Measurements from ENCODE around the gene CPED1. TPM values are rescaled to one million over a fixed set of nuclear protein-coding genes. Genes with fewer than 3 reads are reported as not detected.

The CPED1 gene
- total RNA-seq, 1 experiment from 2014 or later: 0.44 TPM

DNA sequence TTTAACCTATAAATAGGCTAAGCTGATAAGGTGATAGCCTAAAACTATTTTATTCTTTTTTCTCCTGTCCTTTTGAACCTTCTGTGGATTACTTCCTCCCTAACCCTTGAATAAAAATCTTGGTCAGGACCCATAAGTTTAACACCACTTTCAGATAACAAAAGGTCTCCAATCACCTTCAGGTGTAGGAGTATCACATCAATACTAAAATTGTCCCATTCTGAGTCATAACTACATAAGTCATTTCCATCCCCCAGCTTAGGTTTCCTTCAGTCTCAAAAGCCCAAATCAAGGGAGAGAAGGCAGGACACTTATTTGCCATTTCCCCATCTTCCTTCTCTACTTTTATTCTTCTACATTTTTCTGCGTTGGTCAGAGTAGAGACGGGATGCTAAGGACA is 283.4 kb downstream of the CPED1 start:
- H3K4me3 Mint-ChIP-seq: no peak overlapping the region
- ChIA-PET POLR2A (no interaction called here), CTCF (no interaction called here)
- TF ChIP-seq MYBL2 (CRISPR knock-in tag; IDR thresholded peaks at IDR 0.05): no peak
- no peak for TF ChIP-seq GABPB1 (CRISPR knock-in tag; IDR thresholded peaks at IDR 0.05)
- TF ChIP-seq SP1 (CRISPR knock-in tag; conservative IDR thresholded peaks at IDR 0.05): no peak
- no peaks in the 10 kb centered on the region for H3K27me3 Mint-ChIP-seq (ENCODE audit: low read depth)
- ATAC-seq: no peak
- H3K9me3 Mint-ChIP-seq: peaks cover 4% of the 10 kb centered on the region
- no peak overlapping the region for H3K27ac Mint-ChIP-seq
- DNase-seq (ENCODE audit: low spot score): no peak
- H3K36me3 Mint-ChIP-seq: no peaks in the 10 kb centered on the region
- H3K4me1 Mint-ChIP-seq: peaks cover 4% of the 10 kb centered on the region; the same call in 1 of the 2 replicates

DNA sequence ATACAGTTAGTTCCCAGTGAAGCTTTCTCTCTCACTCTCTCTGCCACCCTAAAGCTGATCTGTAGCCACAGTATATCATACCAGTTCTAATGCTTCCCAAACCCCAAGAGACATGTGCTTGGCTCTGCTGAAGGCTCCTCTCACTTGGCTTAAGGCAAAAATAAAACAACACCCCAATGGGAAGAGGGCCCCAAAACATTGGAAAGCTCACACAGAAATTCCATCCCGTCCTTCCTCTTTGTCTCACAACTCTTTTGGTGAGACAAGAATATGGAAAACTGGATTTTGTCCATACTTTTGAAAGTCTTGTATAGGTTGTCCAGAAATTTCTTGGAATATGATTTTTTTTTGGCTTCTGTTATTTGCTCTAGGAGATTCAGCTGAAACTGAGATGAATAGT is 284.2 kb downstream of the CPED1 start:
- ATAC-seq: no peak
- H3K27ac Mint-ChIP-seq: no peak overlapping the region
- no peak for DNase-seq (ENCODE audit: low spot score)
- no peaks in the 10 kb centered on the region for H3K27me3 Mint-ChIP-seq (ENCODE audit: low read depth)
- CTCF ChIA-PET: no interaction called here
- H3K36me3 Mint-ChIP-seq: no peaks in the 10 kb centered on the region
- H3K4me3 Mint-ChIP-seq: no peak overlapping the region
- H3K9me3 Mint-ChIP-seq: peaks cover 4% of the 10 kb centered on the region
- POLR2A ChIA-PET: no interaction called here
- TF ChIP-seq, protein P1, sequence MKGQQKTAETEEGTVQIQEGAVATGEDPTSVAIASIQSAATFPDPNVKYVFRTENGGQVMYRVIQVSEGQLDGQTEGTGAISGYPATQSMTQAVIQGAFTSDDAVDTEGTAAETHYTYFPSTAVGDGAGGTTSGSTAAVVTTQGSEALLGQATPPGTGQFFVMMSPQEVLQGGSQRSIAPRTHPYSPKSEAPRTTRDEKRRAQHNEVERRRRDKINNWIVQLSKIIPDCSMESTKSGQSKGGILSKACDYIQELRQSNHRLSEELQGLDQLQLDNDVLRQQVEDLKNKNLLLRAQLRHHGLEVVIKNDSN (CRISPR knock-in tag; IDR thresholded peaks at IDR 0.05): no peak
- no peak for TF ChIP-seq NFE2L1 (CRISPR knock-in tag; IDR thresholded peaks at IDR 0.05)
- no peak for TF ChIP-seq MXD4 (CRISPR knock-in tag; IDR thresholded peaks at IDR 0.05; ENCODE audit: borderline replicate concordance)
- TF ChIP-seq, protein P2, sequence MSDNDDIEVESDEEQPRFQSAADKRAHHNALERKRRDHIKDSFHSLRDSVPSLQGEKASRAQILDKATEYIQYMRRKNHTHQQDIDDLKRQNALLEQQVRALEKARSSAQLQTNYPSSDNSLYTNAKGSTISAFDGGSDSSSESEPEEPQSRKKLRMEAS (CRISPR knock-in tag; IDR thresholded peaks at IDR 0.05): no peak
- TF ChIP-seq, protein P3, sequence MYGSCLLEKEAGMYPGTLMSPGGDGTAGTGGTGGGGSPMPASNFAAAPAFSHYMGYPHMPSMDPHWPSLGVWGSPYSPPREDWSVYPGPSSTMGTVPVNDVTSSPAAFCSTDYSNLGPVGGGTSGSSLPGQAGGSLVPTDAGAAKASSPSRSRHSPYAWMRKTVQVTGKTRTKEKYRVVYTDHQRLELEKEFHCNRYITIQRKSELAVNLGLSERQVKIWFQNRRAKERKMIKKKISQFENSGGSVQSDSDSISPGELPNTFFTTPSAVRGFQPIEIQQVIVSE (CRISPR knock-in tag; IDR thresholded peaks at IDR 0.05; ENCODE audit: borderline replicate concordance): no peak
- TF ChIP-seq GABPB1 (CRISPR knock-in tag; IDR thresholded peaks at IDR 0.05): no peak
- TF ChIP-seq, protein P4, sequence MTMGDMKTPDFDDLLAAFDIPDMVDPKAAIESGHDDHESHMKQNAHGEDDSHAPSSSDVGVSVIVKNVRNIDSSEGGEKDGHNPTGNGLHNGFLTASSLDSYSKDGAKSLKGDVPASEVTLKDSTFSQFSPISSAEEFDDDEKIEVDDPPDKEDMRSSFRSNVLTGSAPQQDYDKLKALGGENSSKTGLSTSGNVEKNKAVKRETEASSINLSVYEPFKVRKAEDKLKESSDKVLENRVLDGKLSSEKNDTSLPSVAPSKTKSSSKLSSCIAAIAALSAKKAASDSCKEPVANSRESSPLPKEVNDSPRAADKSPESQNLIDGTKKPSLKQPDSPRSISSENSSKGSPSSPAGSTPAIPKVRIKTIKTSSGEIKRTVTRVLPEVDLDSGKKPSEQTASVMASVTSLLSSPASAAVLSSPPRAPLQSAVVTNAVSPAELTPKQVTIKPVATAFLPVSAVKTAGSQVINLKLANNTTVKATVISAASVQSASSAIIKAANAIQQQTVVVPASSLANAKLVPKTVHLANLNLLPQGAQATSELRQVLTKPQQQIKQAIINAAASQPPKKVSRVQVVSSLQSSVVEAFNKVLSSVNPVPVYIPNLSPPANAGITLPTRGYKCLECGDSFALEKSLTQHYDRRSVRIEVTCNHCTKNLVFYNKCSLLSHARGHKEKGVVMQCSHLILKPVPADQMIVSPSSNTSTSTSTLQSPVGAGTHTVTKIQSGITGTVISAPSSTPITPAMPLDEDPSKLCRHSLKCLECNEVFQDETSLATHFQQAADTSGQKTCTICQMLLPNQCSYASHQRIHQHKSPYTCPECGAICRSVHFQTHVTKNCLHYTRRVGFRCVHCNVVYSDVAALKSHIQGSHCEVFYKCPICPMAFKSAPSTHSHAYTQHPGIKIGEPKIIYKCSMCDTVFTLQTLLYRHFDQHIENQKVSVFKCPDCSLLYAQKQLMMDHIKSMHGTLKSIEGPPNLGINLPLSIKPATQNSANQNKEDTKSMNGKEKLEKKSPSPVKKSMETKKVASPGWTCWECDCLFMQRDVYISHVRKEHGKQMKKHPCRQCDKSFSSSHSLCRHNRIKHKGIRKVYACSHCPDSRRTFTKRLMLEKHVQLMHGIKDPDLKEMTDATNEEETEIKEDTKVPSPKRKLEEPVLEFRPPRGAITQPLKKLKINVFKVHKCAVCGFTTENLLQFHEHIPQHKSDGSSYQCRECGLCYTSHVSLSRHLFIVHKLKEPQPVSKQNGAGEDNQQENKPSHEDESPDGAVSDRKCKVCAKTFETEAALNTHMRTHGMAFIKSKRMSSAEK (CRISPR knock-in tag; IDR thresholded peaks at IDR 0.05; ENCODE audit: borderline replicate concordance): no peak
- no peak for TF ChIP-seq KAT7 (CRISPR knock-in tag; IDR thresholded peaks at IDR 0.05; ENCODE audit: borderline replicate concordance)
- no peak for TF ChIP-seq TEAD4 (CRISPR knock-in tag; IDR thresholded peaks at IDR 0.05)
- no peak for TF ChIP-seq JAZF1 (CRISPR knock-in tag; IDR thresholded peaks at IDR 0.05)
- H3K4me1 Mint-ChIP-seq: peaks cover 5% of the 10 kb centered on the region

DNA sequence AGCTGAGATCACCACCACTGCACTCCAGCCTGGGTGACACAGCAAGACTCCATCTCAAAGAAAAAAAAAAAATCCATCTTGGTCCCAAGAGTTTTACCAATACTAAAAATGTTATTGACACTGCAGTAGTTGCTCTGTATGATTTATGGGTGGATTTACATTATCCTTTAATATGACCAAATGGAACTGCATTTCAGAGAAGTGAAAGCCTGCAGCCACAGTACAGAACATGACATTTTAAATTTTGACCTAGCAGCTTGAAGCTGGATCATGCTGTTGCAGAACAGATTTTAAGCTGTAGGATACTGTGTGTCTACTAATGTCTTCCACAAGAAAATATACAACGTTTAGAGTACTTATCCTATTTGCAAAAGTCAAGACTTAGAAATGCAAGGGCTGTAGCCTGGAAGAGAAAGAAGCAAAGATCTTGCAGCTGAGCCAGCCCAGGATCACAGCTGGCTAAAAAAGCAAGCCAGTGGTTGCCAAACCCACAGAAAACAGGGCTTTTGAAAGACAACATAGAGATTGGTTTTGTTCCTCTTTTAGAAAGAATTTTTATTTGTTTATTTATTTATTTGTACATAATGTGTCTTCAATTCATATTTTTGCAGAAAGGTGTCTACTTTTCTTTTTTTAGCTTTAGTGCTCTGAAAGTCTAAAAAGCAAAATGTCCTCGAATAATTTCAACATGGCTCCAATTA is 285.1 kb downstream of the CPED1 start:
- no peak overlapping the region for H3K4me3 Mint-ChIP-seq
- peaks cover 4% of the 10 kb centered on the region for H3K9me3 Mint-ChIP-seq
- CTCF ChIA-PET: no interaction called here
- H3K27me3 Mint-ChIP-seq (ENCODE audit: low read depth): no peaks in the 10 kb centered on the region
- ATAC-seq (no peak), DNase-seq (ENCODE audit: low spot score) (no peak)
- H3K36me3 Mint-ChIP-seq: no peaks in the 10 kb centered on the region
- no peak overlapping the region for H3K27ac Mint-ChIP-seq
- TF ChIP-seq GRHL2 (CRISPR knock-in tag; IDR thresholded peaks at IDR 0.05; ENCODE audit: insufficient replicate concordance, severe bottlenecking): no peak
- peaks cover 13% of the 10 kb centered on the region for H3K4me1 Mint-ChIP-seq
- POLR2A ChIA-PET: no interaction called here

DNA sequence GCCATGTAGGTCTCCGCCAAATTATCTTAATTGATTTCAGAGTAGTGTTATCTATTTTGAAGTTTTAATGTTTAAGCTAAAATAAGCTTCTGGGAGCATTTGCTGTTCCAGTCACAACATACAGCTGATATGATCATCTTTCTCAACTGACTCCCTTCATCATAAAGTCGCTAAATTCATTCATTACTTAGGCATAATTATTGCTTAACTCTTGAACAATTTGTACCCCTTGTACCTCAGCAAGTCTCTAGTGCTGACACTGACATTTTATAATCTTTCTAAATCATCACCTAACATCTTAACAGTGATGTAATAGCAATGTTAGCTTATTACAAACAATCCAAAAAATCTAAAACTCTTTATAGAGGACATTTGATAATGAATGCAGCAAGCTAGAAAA is 286.0 kb downstream of the CPED1 start:
- Mint-ChIP-seq H3K9me3 (peaks cover 4% of the 10 kb centered on the region), H3K36me3 (no peaks in the 10 kb centered on the region), H3K27ac (no peak overlapping the region), H3K4me3 (no peak overlapping the region), H3K4me1 (peaks cover 19% of the 10 kb centered on the region), H3K27me3 (ENCODE audit: low read depth) (no peaks in the 10 kb centered on the region)
- POLR2A ChIA-PET: no interaction called here
- ATAC-seq (no peak), DNase-seq (ENCODE audit: low spot score) (no peak)
- CTCF ChIA-PET: interaction anchor here (0.9 kb wide), 1 partner anchor 29 kb away, joined by 3 read pairs; no protein-coding TSS in a partner anchor
- TF ChIP-seq, protein P1 (CRISPR knock-in tag; IDR thresholded peaks at IDR 0.05): no peak
- TF ChIP-seq, protein P5, sequence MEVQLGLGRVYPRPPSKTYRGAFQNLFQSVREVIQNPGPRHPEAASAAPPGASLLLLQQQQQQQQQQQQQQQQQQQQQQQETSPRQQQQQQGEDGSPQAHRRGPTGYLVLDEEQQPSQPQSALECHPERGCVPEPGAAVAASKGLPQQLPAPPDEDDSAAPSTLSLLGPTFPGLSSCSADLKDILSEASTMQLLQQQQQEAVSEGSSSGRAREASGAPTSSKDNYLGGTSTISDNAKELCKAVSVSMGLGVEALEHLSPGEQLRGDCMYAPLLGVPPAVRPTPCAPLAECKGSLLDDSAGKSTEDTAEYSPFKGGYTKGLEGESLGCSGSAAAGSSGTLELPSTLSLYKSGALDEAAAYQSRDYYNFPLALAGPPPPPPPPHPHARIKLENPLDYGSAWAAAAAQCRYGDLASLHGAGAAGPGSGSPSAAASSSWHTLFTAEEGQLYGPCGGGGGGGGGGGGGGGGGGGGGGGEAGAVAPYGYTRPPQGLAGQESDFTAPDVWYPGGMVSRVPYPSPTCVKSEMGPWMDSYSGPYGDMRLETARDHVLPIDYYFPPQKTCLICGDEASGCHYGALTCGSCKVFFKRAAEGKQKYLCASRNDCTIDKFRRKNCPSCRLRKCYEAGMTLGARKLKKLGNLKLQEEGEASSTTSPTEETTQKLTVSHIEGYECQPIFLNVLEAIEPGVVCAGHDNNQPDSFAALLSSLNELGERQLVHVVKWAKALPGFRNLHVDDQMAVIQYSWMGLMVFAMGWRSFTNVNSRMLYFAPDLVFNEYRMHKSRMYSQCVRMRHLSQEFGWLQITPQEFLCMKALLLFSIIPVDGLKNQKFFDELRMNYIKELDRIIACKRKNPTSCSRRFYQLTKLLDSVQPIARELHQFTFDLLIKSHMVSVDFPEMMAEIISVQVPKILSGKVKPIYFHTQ (CRISPR knock-in tag; IDR thresholded peaks at IDR 0.05): no peak
- TF ChIP-seq SMAD3 (CRISPR knock-in tag; IDR thresholded peaks at IDR 0.05; ENCODE audit: borderline replicate concordance) (no peak), KAT7 (CRISPR knock-in tag; IDR thresholded peaks at IDR 0.05; ENCODE audit: borderline replicate concordance) (no peak), MXD4 (CRISPR knock-in tag; IDR thresholded peaks at IDR 0.05; ENCODE audit: borderline replicate concordance) (no peak)

All from WTC11 (cell line).